DMS79 treated with DMSO at 0.1 percent for 48 hours (cell line): ENCODE results near the gene ARID3A.
A peak's percentile ranks its signal among the peaks of the same experiment; 100 is the strongest.

Experiments
- DNase-seq: peaks from one replicate; lab custom pipeline; 2025; lab: John Stamatoyannopoulos, UW

Gene ARID3A

DNA sequence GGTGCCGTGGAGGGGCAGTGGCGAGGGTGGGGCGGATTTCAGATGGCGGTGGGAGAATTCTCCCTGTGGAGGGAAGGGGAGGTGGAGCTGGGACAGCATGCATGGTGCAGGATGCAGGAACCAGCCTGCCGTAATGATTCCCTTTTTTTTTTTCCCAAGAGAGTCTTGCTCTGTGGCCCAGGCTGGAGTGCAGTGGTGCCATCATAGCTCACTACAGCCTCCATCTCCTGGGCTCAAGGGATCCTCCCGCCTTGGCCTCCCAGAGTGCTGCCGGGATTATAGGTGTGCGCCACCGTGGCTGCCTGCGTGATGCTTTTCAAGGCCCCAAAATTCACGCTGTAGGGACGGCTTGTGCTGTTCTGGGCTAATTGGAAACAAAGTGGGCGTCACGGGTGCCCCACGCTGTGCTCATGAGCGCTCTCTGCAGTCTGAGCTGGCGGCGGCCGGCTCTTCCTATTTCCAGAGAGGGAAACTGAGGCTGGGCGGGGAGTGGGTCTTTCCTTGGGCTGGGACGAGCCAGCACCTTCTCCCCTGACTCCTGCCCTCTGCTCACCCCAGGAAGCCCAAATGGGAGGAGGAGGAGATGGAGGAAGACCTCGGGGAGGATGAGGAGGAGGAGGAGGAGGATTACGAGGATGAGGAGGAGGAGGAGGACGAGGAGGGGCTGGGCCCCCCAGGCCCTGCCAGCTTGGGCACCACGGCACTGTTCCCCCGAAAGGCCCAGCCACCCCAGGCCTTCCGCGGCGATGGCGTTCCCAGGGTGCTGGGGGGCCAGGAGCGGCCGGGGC, 6.2 kb downstream of the ARID3A start:
- no peak for DNase-seq

DNA sequence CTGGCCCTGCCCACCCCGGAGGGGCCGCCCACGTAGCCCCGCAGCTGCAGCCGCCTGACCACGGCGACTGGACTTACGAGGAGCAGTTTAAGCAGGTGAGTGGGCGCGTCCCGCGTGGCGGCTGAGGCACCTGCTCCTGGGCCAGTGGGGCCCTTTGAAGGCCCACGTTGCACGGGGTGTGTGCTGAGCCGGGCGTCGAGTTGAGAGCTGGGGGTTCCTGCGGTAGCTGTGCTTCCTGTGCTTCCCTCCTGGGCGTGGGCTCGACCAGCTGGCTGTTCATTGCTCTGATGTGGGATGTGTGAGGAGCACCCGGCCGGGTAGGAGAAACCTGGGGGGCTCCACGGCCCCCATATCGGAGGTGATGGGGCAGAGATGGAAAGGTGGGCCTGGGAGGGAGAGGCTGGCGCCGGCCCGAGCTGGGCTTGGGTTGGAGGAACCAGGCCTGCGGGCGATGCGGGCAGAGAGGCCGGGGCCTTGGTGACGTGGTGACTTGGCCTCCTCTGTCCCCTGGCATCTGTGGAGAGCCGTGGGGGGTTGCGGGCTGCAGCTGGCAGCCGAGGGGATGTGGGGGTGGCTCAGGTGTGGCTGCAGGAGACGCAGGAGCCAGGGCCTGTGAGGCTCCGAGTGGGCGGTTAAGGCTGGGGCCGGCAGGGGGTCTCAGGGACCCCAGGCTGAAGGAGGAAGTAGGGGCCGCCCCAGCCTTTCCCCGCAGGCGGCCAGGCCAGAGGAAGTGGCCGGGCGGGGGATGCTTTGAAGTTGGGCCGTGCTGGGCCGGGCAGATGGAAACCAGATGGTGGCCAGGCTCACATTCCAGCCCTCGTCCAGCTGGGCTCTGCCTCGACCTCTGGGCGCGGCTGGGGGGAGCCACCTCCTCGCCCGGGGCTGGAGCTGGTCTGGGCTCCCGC, 7.1 kb downstream of the ARID3A start:
- DNase-seq = no peak

DNA sequence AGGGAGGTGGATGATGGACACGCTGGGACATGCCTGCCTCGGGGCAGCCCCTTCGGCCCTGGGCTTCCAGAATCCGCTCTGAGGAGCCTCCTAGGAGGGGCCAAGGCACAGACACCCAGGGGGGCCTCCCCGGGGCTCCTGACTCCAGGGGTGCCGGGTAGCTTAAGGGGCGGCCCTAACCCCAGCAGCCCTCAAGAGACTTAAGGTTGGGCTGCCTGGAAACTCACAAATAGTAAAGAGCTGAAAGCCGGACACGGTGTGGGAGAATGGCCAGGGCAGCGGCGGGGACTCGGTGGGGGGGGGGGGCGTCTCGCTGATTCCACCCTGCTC, 7.7 kb downstream of the ARID3A start:
- no peak for DNase-seq

DNA sequence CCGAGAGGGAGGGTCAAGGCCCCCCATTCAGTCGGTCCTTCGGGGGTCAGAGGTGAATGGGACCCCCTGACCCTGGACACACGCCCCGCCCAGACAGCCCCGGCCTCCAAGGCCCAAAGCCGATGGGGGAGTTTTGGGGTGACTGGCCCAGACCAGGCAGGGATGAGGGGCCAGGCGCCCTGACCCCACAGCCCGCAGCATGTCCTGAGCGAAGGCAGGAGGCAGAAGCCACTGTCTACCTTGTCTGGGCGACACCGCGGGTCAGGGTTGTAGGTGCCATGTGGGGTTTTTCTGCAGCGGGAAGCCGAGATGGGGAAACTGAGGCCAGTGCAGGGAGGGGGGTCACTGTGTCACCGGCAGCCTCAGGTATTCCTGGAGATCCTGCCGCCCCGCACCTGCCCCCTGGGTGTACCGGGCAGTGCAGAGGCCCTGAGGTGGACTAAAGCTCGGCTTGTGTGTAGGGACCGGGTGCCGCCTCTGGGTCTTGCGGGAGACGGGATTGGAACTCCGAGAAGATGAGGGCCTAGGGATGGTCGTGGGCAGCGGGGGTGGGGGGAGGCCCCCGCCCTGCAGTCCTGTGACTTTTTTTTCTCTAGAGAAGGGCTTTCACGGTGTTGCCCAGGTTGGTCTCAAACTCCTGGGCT, 8.5 kb downstream of the ARID3A start:
- DNase-seq = no peak

DNA sequence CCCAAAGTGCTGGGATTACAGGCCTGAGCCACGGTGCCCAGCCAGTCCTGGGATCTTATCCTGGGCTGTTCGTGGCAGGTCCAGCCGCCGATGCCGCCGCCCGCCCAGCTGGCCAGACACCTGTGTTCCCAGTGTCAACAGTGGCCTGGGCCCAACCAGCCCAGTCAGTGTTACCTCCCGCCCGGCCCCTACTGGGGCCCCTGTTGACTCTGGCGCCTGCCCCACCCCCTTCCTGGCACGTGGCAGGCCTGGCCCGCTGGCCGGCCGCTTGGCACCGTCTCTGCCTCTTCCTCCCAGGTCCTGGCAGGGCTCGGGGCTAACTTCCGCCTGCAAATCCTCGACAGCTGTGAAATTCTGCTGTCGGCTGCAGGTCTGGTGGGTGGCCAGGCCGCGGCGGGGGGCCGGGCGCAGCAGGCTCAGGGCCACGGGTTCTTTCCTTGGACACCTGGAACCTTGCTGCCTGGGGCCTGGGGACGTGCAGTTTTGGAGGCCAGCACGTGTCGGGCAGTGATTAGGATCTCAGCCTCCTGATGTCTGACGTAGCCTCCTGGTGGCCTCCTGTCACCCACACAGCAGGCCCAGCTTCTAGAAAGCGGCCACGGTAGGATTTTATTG, 9.1 kb downstream of the ARID3A start:
- no peak for DNase-seq

DNA sequence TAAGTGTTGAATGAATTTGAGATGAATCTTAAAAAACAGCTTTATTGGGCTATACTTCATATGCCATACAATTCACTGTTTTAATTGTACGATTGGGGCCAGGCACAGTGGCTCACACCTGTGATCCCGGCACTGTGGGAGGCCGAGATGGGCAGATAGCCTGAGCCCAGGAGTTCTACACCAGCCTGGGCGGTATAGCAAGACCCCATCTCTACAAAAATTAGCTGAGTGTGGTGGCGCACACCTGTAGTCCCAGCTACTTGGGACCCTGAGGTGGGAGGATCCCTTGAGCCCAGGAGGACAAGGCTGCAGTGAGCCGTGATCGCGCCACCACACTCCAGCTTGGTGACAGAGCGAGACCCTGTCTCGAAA, 10.3 kb downstream of the ARID3A start:
- DNase-seq = no peak

DNA sequence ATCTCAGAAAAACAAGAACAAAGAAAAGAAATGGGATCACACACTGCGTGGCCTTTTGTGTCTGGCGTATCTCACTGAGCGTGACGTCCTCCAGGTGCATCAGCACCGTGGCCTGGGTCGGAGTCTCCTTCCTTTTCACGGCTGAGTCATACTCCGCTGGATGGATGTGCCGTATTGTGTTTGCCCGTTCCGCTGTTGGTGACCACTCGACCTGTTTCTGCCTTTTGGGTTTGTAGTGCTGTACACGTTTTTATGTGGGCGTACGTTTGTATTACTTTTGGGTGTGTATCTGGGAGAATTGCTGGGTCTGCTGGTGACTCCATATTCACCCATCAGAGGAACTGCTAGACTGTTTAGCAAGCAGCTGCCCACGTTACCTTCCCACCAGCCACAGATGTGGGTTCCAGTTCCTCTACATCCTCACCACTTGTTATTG, 11.4 kb downstream of the ARID3A start:
- DNase-seq = no peak

DNA sequence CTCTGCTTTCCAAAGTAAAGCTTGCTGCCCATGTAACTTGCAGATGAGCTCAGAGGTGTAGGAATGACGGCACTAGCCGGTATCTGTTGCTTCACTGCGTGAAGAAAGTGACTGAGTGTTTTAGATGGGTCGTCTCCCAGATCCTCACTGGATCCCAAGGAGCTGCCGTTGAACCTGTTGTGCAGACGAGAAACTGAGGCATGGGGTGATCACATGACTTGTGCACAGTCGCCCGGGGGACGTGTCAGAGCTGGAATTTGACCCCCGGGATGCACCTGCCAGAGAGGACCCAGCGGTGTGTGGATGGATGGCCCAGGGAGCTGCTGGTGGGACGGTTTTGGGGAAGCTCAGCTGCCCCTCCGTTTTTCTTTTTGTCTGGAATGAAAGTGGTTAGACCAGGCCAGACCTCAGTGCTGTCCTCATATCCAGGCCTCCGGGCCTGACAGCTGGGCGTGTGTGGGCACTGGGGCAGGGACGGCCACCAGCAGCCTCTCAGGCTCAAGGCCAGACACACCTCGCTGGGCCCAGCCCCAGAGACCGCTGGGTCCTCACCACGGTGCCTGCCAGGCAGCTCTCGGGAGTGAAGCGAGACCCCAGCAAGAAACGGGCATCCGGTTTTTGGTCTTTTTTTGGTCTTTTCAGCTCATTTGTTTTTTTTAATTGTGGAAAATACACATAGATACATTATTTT, 12.5 kb downstream of the ARID3A start:
- DNase-seq = no peak

DNA sequence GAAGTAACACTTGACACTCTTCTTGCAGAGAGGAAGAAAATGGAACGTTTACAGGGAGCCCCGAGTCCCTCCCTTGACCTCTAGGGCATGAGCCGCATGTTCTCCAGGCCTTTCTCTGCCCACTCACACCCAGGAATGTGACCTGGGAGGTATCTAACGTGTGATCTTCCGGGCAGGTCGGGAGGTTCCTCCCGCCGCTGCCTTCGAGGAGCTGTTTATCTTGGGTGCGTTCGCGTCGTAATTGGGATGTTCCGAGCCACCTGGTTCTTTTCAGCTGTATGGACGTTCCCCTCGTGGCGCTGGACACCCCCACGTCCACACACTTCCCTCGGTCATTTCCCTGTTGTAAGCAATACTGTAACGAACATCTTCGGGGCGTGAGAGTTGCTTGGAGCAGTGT, 13.6 kb downstream of the ARID3A start:
- DNase-seq = no peak

DNA sequence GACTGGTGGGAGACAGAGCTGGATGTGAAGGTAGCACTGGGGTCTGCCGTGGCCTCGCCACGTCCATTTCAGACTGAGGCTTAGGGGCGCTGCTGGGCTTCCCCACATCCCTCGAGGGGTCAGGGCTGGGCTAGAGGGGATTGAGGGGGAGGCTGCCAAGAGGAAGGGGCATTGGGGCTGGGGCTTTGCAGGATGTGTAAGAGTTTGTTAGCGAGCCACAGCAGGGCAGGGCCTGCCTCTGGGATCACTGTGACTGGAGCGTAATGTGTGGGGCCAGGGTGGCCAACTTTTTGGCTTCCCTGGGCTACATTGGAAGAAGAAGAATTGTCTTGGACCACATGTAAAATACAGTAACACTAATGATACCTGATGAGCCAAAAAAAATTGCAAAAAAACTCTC, 14.1 kb downstream of the ARID3A start:
- no peak for DNase-seq

DNA sequence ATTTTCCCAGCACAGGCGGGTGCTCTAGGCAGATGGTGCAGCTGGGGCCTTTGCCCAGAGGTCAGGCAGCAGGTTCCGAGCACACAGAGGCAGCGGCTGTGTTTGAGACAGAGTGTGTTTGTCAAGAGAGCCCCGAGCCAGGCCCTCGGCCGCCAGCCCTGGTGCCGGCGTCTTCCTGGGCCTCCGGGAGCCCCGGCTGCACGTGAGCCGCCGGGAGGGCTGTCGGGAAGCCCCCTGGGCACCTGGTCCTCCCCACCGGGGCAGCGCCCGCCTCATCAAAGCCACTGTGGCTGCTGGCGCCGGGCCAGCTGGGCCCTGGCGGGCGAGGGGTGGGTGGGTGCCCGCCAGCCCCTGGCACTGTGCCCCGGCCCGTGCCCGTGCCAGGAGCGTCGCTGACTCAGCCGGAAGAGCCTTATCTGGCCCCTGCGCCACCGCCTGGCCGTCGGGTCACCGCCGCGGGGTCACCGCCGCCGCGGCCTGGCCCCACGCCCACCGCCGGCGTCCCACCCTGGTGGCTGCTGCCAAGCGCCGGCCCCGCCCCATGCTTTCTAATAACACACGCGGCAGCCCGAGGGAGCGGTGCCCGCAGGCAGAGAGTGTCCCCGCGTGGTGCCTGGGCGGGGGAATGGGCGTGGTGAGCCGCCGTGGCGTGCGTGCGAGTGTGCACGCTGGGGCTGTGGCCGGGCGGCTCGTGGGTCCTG, 14.9 kb downstream of the ARID3A start:
- peak; percentile 77 for DNase-seq

DNA sequence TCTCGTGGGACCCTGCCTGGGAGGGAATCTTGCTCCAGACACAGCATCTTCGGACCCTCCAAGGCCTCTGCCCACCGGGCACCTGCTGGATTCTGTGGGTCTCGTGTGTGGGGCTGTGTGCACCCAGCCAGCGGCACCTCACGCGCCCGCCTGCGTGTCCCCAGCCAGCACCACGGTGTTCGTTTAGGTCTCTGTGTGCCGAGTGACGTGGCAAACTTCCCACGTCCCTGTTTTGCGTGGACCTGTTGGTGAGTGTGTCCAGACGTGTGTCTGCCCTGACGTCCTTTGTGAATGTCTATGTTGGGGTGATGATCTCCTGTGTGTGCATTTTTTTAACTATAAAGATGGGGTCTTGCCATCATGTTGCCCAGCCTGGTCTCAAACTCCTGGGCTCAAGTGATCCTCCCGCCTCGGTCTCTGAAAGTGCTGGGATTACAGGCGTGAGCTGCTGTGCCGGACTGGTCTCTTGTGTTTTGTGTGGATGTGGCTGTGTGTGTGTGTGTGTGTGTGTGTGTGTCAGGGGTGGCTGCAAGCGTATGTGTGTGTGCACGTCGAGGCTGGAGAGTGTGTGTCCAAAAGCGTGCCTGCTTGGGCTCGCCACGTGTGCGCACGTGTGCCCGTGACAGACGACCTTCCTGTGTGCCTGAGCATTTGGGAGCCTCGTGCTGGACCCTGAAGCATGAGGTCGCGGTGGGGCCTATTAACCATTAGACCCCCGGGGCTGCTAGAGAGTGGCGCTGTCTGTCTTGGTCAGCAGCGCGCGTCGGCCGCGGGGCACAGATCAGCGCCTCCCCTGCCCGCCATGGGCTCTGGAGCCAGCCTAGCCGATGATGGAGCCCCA, 15.7 kb downstream of the ARID3A start:
- no peak for DNase-seq

DNA sequence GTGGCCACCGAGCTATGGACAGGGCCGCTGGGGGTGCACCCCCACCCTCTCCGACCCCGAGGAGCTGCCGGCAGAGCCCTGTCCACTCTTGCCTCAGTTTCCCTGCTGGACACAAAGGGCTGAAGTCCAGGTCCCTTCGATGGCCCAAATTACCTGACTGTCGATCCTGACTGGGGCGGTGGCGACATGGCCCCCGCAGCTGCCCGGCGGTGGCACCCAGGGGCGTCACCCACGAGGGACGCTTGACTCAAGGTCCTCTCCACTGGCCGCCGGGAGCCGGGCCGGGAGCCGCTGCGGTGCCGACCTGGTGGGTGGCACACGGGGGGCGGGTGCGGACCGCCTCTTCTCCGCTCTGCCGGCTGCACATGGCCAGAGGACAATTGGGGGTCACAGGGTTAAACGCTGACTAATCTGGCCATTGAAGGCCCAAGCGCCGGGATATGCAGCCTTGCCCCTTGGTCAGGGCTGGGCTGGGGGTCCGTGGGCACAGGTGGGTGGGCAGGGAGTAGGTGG, 16.4 kb downstream of the ARID3A start:
- no peak for DNase-seq

DNA sequence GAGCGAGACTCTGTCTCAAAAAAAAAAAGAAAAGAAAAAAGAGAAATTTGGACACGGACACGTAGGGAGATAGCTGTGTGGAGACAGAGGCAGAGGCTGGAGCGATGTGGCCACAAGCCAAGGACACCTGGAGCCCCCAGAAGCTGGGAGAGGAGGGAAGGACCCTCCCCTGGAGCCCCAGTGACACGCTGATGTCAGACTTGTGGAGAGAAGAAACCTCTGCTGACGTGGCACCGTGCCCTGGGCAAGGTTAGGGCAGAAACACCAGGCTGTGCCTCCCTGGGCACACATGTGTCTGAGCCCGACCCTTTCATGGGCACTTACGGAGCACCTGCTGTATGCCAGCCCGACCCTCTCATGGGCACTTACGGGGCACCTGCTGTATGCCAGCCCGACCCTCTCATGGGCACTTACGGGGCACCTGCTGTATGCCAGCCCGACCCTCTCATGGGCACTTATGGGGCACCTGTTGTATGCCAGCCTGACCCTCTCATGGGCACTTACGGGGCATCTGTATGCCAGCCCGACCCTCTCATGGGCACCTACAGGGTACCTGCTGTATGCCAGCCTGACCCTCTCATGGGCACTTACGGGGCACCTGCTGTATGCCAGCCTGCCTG, 17.8 kb downstream of the ARID3A start:
- no peak for DNase-seq

DNA sequence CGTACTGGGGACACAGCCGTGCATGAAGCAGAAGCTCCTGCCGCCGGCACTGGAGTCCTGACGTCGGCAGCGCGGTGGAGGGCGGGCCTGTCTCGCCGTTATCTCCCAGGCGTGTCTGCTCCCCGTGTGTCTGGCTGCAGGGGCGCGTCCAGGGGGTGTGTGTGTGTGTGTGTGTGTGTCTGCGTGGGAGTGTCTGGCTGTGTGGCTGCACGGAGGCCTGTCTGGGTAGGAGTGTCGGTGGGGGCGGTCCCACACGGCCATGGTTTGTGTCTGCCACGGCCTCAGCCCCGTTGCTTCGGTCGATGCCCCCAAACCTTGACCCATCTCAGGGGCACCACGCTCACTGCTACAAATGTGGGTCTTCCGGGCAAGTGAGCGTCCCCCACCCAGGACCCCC, 18.3 kb downstream of the ARID3A start:
- no peak for DNase-seq

DNA sequence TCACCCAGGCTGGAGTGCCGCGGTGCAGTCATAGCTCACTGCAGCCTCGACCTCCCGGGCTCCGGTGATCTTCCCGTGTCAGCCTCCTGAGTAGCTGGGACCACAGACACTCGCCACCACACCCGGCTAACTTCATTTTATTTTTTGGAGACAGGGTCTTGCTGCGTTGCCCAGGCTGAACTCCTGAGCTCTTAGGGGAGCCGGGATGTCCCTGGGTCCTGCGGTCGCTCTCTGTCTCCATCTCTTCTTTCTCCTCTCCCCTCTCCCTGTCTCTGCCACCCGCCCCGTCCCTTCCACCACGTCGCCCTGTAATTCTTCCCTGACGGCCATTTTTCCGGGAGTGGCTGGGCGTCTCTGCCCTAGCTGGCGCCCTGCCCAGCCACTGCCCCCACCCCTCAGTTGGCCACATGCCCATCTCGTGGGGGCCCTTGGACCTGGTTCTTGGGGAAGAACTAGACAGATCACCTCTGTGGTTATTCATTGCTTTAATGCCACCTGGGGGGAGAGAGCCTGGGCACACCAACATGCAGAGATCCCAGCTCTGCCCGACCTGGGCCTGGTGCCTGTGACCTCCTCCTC, 18.9 kb downstream of the ARID3A start:
- DNase-seq = peak; percentile 68

DNA sequence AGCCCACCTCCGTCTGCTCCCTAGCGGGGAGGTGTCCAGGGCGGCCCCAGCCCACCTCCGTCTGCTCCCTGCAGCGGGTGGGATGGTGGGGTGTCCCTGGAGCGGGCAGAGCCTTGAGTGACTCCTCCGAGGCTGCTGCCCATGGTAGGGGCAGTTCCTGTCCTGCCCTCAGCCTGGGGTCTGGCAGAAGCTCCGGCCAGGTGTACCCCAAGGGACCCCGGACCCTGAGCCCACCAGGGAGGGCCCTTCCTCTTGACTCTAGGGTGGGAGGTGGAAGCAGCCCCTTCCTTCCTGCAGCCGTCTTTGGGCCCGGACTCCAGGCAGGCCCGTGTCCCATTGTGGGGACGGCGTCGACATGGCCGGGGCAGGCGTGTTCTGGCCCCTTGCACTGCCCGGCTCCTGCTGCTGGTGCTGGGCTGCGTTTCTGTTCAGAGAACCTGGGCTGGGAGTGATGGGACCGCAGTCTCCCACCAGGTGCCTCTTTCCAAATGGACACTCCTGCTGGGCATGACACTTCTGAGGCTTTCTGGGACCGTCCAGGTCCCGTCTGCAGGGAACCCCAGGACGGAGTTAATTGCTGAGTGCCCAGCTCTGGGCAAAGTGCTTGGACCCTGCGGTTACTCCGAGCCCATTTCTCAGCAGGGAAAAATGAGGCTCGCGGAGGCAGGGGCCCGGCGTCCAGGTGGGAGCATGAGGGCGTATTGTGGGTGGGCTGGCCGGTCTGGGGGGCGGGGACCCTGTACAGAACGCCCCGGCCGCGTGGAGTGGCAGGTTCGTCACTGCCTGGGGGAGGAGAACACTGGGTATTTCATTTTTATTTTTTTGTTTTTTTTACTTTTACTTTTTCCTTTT, 19.8 kb downstream of the ARID3A start:
- no peak for DNase-seq

DNA sequence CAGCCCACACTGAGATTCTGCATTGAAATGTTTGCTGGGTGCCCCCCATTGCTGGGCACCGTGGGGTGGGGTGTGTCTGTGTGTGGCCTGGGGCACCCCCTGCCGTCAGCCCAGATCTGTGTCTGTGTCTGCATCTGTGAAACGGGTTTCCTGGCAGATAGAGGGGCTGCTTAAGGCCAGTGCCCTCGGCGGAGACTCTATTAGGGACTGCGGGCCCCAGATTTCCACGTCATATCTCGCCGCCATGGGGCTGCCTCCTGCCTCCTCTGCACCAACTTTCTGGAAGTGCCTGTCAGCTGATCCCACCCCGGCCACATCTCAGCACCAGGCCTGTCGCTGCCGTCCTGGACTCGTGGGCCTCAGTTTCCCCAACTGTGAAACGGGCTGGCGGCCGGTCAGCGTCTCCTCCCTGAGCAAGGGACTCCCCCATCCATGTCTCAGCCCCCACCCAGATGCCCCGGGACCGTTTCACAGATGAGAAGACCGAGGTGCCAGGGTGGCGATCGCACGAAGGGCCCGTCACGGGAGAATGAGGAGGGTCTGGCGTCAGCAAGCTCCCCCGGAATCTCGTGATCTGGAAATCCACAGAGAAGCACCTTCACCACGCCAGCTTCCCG, 21.4 kb downstream of the ARID3A start:
- DNase-seq = no peak
